Stimulated activated CD4-positive, alpha-beta T cell treated with anti-CD3 and anti-CD28 coated beads, Interleukin-4, amount 100 ng/mL, for 48 hours (primary cell): ENCODE measurements around the gene ALKBH7.
"Not testable (repeated sequence)": the region's sequence is repeated elsewhere in the genome, so short reads cannot be mapped to it uniquely, and the experiment has no call there.

Experiments
- DNase-seq, 2 donors: peaks; one replicate each; pipeline ENCODE4 v3.0.0-alpha.2; 2020; ENCODE audit warnings: low read depth in 2 of 2

Gene ALKBH7

GRCh38 chr19:6372594-6373095, at the start of gene ALKBH7:
TSS of gene ALKBH7 (plus strand) at chr19:6372794. CDS start at chr19:6372821, 27 bp downstream.
- DNase-seq, result peak; percentile 88 to 96

- DNase-seq, result no peak
Measured at GRCh38 chr19:6324757-6325156, 47.8 kb upstream of the ALKBH7 start.

- DNase-seq, result no peak
Measured at GRCh38 chr19:6325614-6326013, 47.0 kb upstream of the ALKBH7 start.

- DNase-seq, result no peak
Measured at GRCh38 chr19:6326815-6327214, 45.8 kb upstream of the ALKBH7 start.

GRCh38 chr19:6333439-6333838, 39.2 kb upstream of the ALKBH7 start, which contains the start of gene ACER1:
TSS of gene ACER1 (minus strand) at chr19:6333612. CDS start at chr19:6333551, 61 bp downstream.
- no peak for DNase-seq

GRCh38 chr19:6334490-6335285, 37.9 kb upstream of the ALKBH7 start:
- DNase-seq, result no peak

GRCh38 chr19:6340493-6341201, 31.9 kb upstream of the ALKBH7 start:
- DNase-seq, result no peak

- no peak for DNase-seq
Measured at GRCh38 chr19:6343462-6343861, 29.1 kb upstream of the ALKBH7 start.

GRCh38 chr19:6349271-6349670, 23.3 kb upstream of the ALKBH7 start:
- not testable (repeated sequence) for DNase-seq

- no peak for DNase-seq
Measured at GRCh38 chr19:6350688-6351087, 21.9 kb upstream of the ALKBH7 start.

- no peak for DNase-seq
Measured at GRCh38 chr19:6352381-6353165, 20.0 kb upstream of the ALKBH7 start.

- no peak for DNase-seq
Measured at GRCh38 chr19:6354098-6354674, 18.4 kb upstream of the ALKBH7 start.

GRCh38 chr19:6355321-6356040, 17.1 kb upstream of the ALKBH7 start:
- DNase-seq, result not testable (repeated sequence)

GRCh38 chr19:6357174-6357573, 15.4 kb upstream of the ALKBH7 start:
- DNase-seq, result no peak

GRCh38 chr19:6358003-6358402, 14.6 kb upstream of the ALKBH7 start:
- DNase-seq, result no peak

- no peak for DNase-seq
Measured at GRCh38 chr19:6359568-6360341, 12.8 kb upstream of the ALKBH7 start.

- not testable (repeated sequence) for DNase-seq
Measured at GRCh38 chr19:6360445-6360844, 12.1 kb upstream of the ALKBH7 start.

- DNase-seq, result not testable (repeated sequence)
Measured at GRCh38 chr19:6360857-6361216, 11.8 kb upstream of the ALKBH7 start.

- DNase-seq, result no peak
Measured at GRCh38 chr19:6362027-6362350, 10.6 kb upstream of the ALKBH7 start.

- DNase-seq, result no peak
Measured at GRCh38 chr19:6362351-6362801, 10.2 kb upstream of the ALKBH7 start.
